ENCODE results near the gene MSX1.

DNA sequence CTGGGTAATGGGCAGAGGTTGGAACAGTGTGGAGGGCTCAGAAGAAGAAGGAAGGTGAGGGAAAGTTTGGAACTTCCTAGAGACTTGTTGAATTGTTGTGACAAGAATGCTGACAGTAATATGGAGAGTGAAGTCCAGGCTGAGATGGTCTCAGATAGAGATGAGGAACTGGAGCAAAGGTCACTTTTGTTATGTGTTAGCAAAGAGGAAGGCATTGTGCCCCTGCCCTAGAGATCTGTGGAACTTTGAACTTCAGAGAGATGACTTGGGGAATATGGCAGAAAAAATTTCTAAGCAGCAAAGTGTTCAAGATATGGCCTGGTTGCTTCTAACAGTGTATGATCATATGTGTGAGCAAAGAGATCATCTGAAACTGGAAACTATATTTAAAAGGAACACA lies 37.9 kb upstream of the MSX1 start:
- TF ChIP-seq SIN3A (IDR thresholded peaks at IDR 0.05; ENCODE audit: borderline replicate concordance, low read depth, low read length) (no peak), ZNF34 (CRISPR knock-in tag; IDR thresholded peaks at IDR 0.05; ENCODE audit: borderline replicate concordance) (no peak), ZNF790 (CRISPR knock-in tag; IDR thresholded peaks at IDR 0.05; ENCODE audit: borderline replicate concordance) (no peak), POLR2AphosphoS5 (IDR thresholded peaks at IDR 0.05; ENCODE audit: low read depth, low read length) (no peak), NCOR1 (IDR thresholded peaks at IDR 0.05; ENCODE audit: borderline replicate concordance, low read length) (peak; percentile 74; the same call in 1 of the 2 replicates), ZFP82 (CRISPR knock-in tag; IDR thresholded peaks at IDR 0.05; ENCODE audit: borderline replicate concordance) (no peak), ZMAT3 (CRISPR knock-in tag; conservative IDR thresholded peaks at IDR 0.05) (no peak), SATB2 (CRISPR knock-in tag; IDR thresholded peaks at IDR 0.05) (no peak), TAF1 (CRISPR knock-in tag; IDR thresholded peaks at IDR 0.05) (no peak), MTF2 (CRISPR knock-in tag; IDR thresholded peaks at IDR 0.05; ENCODE audit: borderline replicate concordance) (no peak)
